SH-SY5Y (cell line): ENCODE data around the gene PSMD7.

Experiments
- GATA2 ChIP-seq: IDR thresholded peaks from 2 replicates; pipeline ENCODE4 v1.6.1; 2011; ENCODE audit warnings: mild to moderate bottlenecking, low read depth, low read length
- GATA3 ChIP-seq: IDR thresholded peaks from 2 replicates; pipeline ENCODE4 v1.6.1; 2011; ENCODE audit warnings: low read depth, mild to moderate bottlenecking, low read length, moderate library complexity

DNA sequence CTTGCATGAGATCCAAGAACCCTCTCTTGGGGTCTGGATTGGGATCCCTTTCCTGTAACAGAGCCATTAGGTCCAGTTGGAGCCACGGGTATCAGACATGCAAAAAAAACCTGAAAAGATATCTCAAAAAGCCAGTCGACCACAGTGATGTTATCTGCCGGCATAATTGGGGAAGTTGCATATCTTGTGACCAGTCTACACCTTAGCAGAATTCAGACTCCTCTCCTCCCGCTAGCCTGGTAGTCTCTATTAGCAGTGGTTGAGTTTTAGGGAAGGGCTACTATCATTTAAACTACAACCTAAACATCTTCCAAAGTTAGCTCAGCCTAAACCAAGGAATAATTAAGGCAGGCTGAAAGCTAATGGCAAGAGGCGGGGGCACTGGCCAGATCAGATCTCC is 16.2 kb upstream of the PSMD7 start:
- TF ChIP-seq GATA2 (no peak), GATA3 (no peak)
